ENCODE results near the gene TRPM3. TPM values are rescaled to one million over a fixed set of nuclear protein-coding genes. Genes with fewer than 3 reads are reported as not detected.
A peak's percentile ranks its signal among the peaks of the same experiment; 100 is the strongest.

TRPM3 gene
- total RNA-seq, 3 donors from 2014 or later (not counting 1 experiment from before 2014, with no cell fraction given): not detected

GRCh38 chr9:71136696-71137095 lies 15.3 kb upstream of the TRPM3 start:
- Mint-ChIP-seq H3K36me3 (no peaks in the 10 kb centered on the region), H3K27ac (peak overlapping the region in 1 of 2 donors; percentile 4), H3K4me1 (peaks cover 0 to 5% of the 10 kb centered on the region in 2 donors), H3K27me3 (ENCODE audit: low read depth in 2 of 2) (no peaks in the 10 kb centered on the region), H3K4me3 (no peak overlapping the region), H3K9me3 (peaks cover 0 to 2% of the 10 kb centered on the region in 2 donors)
- Histone ChIP-seq H3K36me3 (ENCODE audit: control insufficient read depth, insufficient read depth, low read length) (no peaks in the 10 kb centered on the region), H3K27ac (ENCODE audit: low read length) (no peak overlapping the region), H3K4me1 (ENCODE audit: control insufficient read depth, insufficient read depth, low read length) (no peaks in the 10 kb centered on the region), H3K27me3 (ENCODE audit: control insufficient read depth, insufficient read depth, low read length) (no peaks in the 10 kb centered on the region), H3K9me3 (ENCODE audit: control insufficient read depth, insufficient read depth, low read length) (no peaks in the 10 kb centered on the region), H3K4me3 (ENCODE audit: low read length) (no peak overlapping the region)
- DNase-seq (no peak), ATAC-seq (peak in 1 of 3 donors; percentile 66)
- WGBS (ENCODE audit: insufficient coverage): 87% methylated on average over 6 of the region's 6 CpGs
- intact Hi-C loops (cut with micrococcal nuclease): no loop called here
- no peak for TF ChIP-seq CTCF (IDR thresholded peaks at IDR 0.05)

- intact Hi-C loops (cut with micrococcal nuclease): no loop called here
- H3K9me3 Mint-ChIP-seq: peaks cover 4% of the 10 kb centered on the region in 2 donors
- WGBS (ENCODE audit: insufficient coverage): 61% methylated on average over 3 of the region's 3 CpGs
- no peaks in the 10 kb centered on the region for H3K27me3 Mint-ChIP-seq (ENCODE audit: low read depth in 2 of 2)
- no peaks in the 10 kb centered on the region for H3K9me3 ChIP-seq (ENCODE audit: control insufficient read depth, insufficient read depth, low read length)
- H3K4me3 Mint-ChIP-seq: no peak overlapping the region
- H3K4me3 ChIP-seq (ENCODE audit: low read length): no peak overlapping the region
- H3K4me1 Mint-ChIP-seq: no peaks in the 10 kb centered on the region
- H3K27ac Mint-ChIP-seq: no peak overlapping the region
- no peak overlapping the region for H3K27ac ChIP-seq (ENCODE audit: low read length)
- H3K36me3 Mint-ChIP-seq: no peaks in the 10 kb centered on the region
- H3K4me1 ChIP-seq (ENCODE audit: control insufficient read depth, insufficient read depth, low read length): no peaks in the 10 kb centered on the region
- H3K27me3 ChIP-seq (ENCODE audit: control insufficient read depth, insufficient read depth, low read length): no peaks in the 10 kb centered on the region
- no peaks in the 10 kb centered on the region for H3K36me3 ChIP-seq (ENCODE audit: control insufficient read depth, insufficient read depth, low read length)
- ATAC-seq (no peak), DNase-seq (no peak)
- no peak for TF ChIP-seq CTCF (IDR thresholded peaks at IDR 0.05)
Observed at GRCh38 chr9:71131145-71131544, 9.7 kb upstream of the TRPM3 start.

- Histone ChIP-seq H3K36me3 (ENCODE audit: control insufficient read depth, insufficient read depth, low read length) (no peaks in the 10 kb centered on the region), H3K27ac (ENCODE audit: low read length) (no peak overlapping the region), H3K4me1 (ENCODE audit: control insufficient read depth, insufficient read depth, low read length) (no peaks in the 10 kb centered on the region), H3K4me3 (ENCODE audit: low read length) (no peak overlapping the region), H3K9me3 (ENCODE audit: control insufficient read depth, insufficient read depth, low read length) (no peaks in the 10 kb centered on the region), H3K27me3 (ENCODE audit: control insufficient read depth, insufficient read depth, low read length) (no peaks in the 10 kb centered on the region)
- Mint-ChIP-seq H3K27ac (no peak overlapping the region), H3K9me3 (peaks cover 4% of the 10 kb centered on the region in 2 donors), H3K4me1 (no peaks in the 10 kb centered on the region), H3K4me3 (no peak overlapping the region), H3K27me3 (ENCODE audit: low read depth in 2 of 2) (no peaks in the 10 kb centered on the region), H3K36me3 (no peaks in the 10 kb centered on the region)
- no peak for TF ChIP-seq CTCF (IDR thresholded peaks at IDR 0.05)
- DNase-seq (no peak), ATAC-seq (no peak)
- 100% methylated on average over 3 of the region's 4 CpGs for WGBS (ENCODE audit: insufficient coverage)
- intact Hi-C loops (cut with micrococcal nuclease): no loop called here
Observed at GRCh38 chr9:71130521-71130920, 9.1 kb upstream of the TRPM3 start.

DNA sequence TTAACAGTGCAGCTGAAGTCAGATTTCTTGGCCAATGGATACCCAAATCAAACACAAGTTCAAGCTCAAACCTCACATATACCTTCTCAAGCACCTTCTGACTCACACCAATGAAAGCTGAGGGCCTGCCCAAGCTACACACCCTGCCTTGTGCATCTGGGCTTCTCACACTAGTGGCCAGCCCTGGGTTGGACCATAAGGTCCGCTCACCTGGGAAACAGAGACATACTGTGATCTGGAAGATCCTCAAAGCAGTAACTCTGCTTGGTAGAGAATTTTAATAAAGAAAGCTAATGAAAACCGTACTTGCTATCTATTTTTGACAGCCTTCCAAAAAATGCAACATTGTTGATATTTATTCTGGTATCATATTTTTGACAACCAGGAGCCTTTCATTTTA lies 7.4 kb upstream of the TRPM3 start:
- Mint-ChIP-seq H3K36me3 (no peaks in the 10 kb centered on the region), H3K27me3 (ENCODE audit: low read depth in 2 of 2) (no peaks in the 10 kb centered on the region), H3K4me3 (no peak overlapping the region), H3K4me1 (no peaks in the 10 kb centered on the region), H3K9me3 (peaks cover 4 to 7% of the 10 kb centered on the region in 2 donors), H3K27ac (no peak overlapping the region)
- Histone ChIP-seq H3K4me3 (ENCODE audit: low read length) (no peak overlapping the region), H3K9me3 (ENCODE audit: control insufficient read depth, insufficient read depth, low read length) (no peaks in the 10 kb centered on the region), H3K27ac (ENCODE audit: low read length) (no peak overlapping the region), H3K4me1 (ENCODE audit: control insufficient read depth, insufficient read depth, low read length) (no peaks in the 10 kb centered on the region), H3K27me3 (ENCODE audit: control insufficient read depth, insufficient read depth, low read length) (no peaks in the 10 kb centered on the region), H3K36me3 (ENCODE audit: control insufficient read depth, insufficient read depth, low read length) (no peaks in the 10 kb centered on the region)
- DNase-seq (no peak), ATAC-seq (no peak)
- WGBS (ENCODE audit: insufficient coverage): 82% methylated on average over 1 of the region's 2 CpGs
- TF ChIP-seq CTCF (IDR thresholded peaks at IDR 0.05): no peak
- intact Hi-C loops (cut with micrococcal nuclease): no loop called here
